Gastroesophageal sphincter (tissue), 3 donors: ENCODE results near the gene ROPN1L.

Experiments
- CTCF ChIP-seq, 4 experiments: fragments of 200-600 bp in 2 of 4; fragments of 450-650 bp in 2 of 4; sonication (generic) in 1 of 4; IDR thresholded peaks; one replicate each; pipeline ENCODE4 v1.5.1; 2017 to 2019; ENCODE audit warnings: antibody characterized with exemption in 4 of 4, mild to moderate bottlenecking in 2 of 4, moderate library complexity in 2 of 4
- POLR2A ChIP-seq, 2 donors: fragments of 450-650 bp; IDR thresholded peaks; one replicate each; pipeline ENCODE4 v1.6.1; 2017; ENCODE audit warnings: antibody characterized with exemption in 2 of 2, mild to moderate bottlenecking in 2 of 2, moderate library complexity in 1 of 2
- POLR2AphosphoS5 ChIP-seq: sonication (generic); formaldehyde crosslinking; IDR thresholded peaks from one replicate; pipeline ENCODE4 v1.6.1; 2017; ENCODE audit warnings: antibody characterized with exemption

DNA sequence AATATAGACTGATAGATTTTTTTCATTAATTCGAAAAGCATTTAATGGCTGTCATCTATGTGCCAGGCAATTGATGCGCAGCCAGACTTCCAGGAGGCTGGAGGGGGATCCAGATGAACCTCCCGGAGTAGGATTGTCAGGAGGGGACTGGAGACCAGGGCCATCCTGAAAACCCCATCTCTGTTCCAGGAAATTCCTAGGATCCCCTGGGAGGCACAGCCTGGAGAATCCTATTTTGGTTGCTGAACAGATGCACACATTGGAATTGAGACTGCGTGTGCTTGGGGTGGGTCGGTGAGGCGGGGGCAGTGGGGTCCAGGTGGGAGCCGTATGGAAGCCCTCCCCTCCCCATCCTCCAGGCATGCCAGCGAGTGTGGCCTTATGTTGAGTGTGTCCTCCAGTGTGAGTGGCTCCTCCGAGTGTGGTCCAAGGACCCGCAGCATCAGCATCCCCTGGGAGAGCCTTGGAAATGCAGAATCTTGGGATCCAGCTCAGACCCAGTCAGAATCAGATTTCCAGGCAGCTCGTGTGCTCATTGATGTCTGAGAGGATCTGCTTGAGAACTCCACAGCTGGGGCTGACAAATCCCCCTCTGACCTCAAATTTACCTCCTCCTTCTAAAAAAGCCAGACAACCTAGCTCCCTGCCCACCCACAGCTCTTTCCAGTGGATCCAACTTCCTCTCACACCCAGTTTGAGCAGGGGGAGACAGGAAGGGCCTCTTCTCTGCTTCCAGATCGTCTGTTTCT, 38.7 kb downstream of the ROPN1L start:
- no peak for TF ChIP-seq POLR2AphosphoS5
- no peak for TF ChIP-seq CTCF (IDR thresholded peaks at IDR 0.05)
- no peak for TF ChIP-seq POLR2A (IDR thresholded peaks at IDR 0.05)
